ENCODE data around the gene CCDC74B. TPM values are rescaled to one million over a fixed set of nuclear protein-coding genes. Genes with fewer than 3 reads are reported as not detected.
"Not testable (repeated sequence)": the region's sequence is repeated elsewhere in the genome, so short reads cannot be mapped to it uniquely, and the experiment has no call there.

The CCDC74B gene
- total and polyA plus RNA-seq, 4 experiments from 2014 or later, result 0.12 to 0.30 TPM; not detected in 2

GRCh38 chr2:130166611-130167010 lies 21.7 kb upstream of the CCDC74B start:
- H3K27me3 ChIP-seq (ENCODE audit: insufficient read depth, low read length); POLR2A ChIA-PET (ENCODE audit: partially characterized antibody); H3K27ac Mint-ChIP-seq; H3K4me3 ChIP-seq (ENCODE audit: low read length in 2 of 2); H3K9me3 Mint-ChIP-seq; H3K4me1 Mint-ChIP-seq; H3K4me3 Mint-ChIP-seq; H3K9me3 ChIP-seq (ENCODE audit: control insufficient read depth in 1 of 2, low read length in 2 of 2); H3K27me3 Mint-ChIP-seq; DNase-seq; CTCF ChIA-PET (ENCODE audit: partially characterized antibody); H3K4me1 ChIP-seq (ENCODE audit: insufficient read depth, low read length); intact Hi-C loops (cut with micrococcal nuclease); H3K27ac ChIP-seq (ENCODE audit: low read depth, low read length): not testable (repeated sequence)
- peaks cover 46 to 59% of the 10 kb centered on the region in 2 donors for H3K36me3 Mint-ChIP-seq
- peaks cover 39% of the 10 kb centered on the region for H3K36me3 ChIP-seq (ENCODE audit: insufficient read depth, low read length)

- H3K9me3 Mint-ChIP-seq, result no peaks in the 10 kb centered on the region
Measured at GRCh38 chr2:130165293-130166016, 20.5 kb upstream of the CCDC74B start.

GRCh38 chr2:130162968-130163367 lies 18.1 kb upstream of the CCDC74B start:
- Histone ChIP-seq H3K27ac (ENCODE audit: low read depth, low read length) (no peak overlapping the region), H3K4me1 (ENCODE audit: insufficient read depth, low read length) (no peaks in the 10 kb centered on the region), H3K9me3 (ENCODE audit: control insufficient read depth in 1 of 2, low read length in 2 of 2) (no peaks in the 10 kb centered on the region), H3K27me3 (ENCODE audit: insufficient read depth, low read length) (no peaks in the 10 kb centered on the region), H3K4me3 (ENCODE audit: low read length in 2 of 2) (no peak overlapping the region), H3K36me3 (ENCODE audit: insufficient read depth, low read length) (peaks cover 33% of the 10 kb centered on the region)
- Mint-ChIP-seq H3K9me3 (no peaks in the 10 kb centered on the region), H3K27me3 (no peaks in the 10 kb centered on the region), H3K4me3 (no peak overlapping the region), H3K4me1 (peaks cover 0 to 6% (median 1%) of the 10 kb centered on the region in 4 donors), H3K27ac (no peak overlapping the region), H3K36me3 (peaks cover 33 to 65% of the 10 kb centered on the region in 2 donors)
- intact Hi-C loops (cut with micrococcal nuclease), result no loop called here
- no peak for DNase-seq
- ChIA-PET CTCF (ENCODE audit: partially characterized antibody) (no interaction called here), POLR2A (ENCODE audit: partially characterized antibody) (no interaction called here)

More at GRCh38 chr2:130165293-130166016, 20.5 kb upstream of the CCDC74B start:
- peaks cover 42 to 61% of the 10 kb centered on the region in 2 donors for H3K36me3 Mint-ChIP-seq
- no peak overlapping the region for H3K4me3 Mint-ChIP-seq
- Histone ChIP-seq H3K9me3 (ENCODE audit: control insufficient read depth in 1 of 2, low read length in 2 of 2) (no peaks in the 10 kb centered on the region), H3K36me3 (ENCODE audit: insufficient read depth, low read length) (peaks cover 39% of the 10 kb centered on the region), H3K27ac (ENCODE audit: low read depth, low read length) (no peak overlapping the region), H3K27me3 (ENCODE audit: insufficient read depth, low read length) (no peaks in the 10 kb centered on the region), H3K4me1 (ENCODE audit: insufficient read depth, low read length) (no peaks in the 10 kb centered on the region), H3K4me3 (ENCODE audit: low read length in 2 of 2) (no peak overlapping the region)
- CTCF ChIA-PET (ENCODE audit: partially characterized antibody), result no interaction called here
- intact Hi-C loops (cut with micrococcal nuclease), result no loop called here
- DNase-seq, result no peak
- H3K27me3 Mint-ChIP-seq, result no peaks in the 10 kb centered on the region
- H3K27ac Mint-ChIP-seq, result peak overlapping the region in 1 of 7 donors; percentile 29
- POLR2A ChIA-PET (ENCODE audit: partially characterized antibody), result no interaction called here
- no peaks in the 10 kb centered on the region for H3K4me1 Mint-ChIP-seq

- peaks cover 30 to 64% of the 10 kb centered on the region in 2 donors for H3K36me3 Mint-ChIP-seq
- H3K27me3 Mint-ChIP-seq; H3K27ac ChIP-seq (ENCODE audit: low read depth, low read length); DNase-seq; H3K27ac Mint-ChIP-seq; CTCF ChIA-PET (ENCODE audit: partially characterized antibody); H3K4me1 ChIP-seq (ENCODE audit: insufficient read depth, low read length); intact Hi-C loops (cut with micrococcal nuclease); H3K4me3 ChIP-seq (ENCODE audit: low read length in 2 of 2); POLR2A ChIA-PET (ENCODE audit: partially characterized antibody); H3K9me3 Mint-ChIP-seq; H3K4me1 Mint-ChIP-seq; H3K9me3 ChIP-seq (ENCODE audit: control insufficient read depth in 1 of 2, low read length in 2 of 2); H3K27me3 ChIP-seq (ENCODE audit: insufficient read depth, low read length); H3K4me3 Mint-ChIP-seq: not testable (repeated sequence)
- peaks cover 28% of the 10 kb centered on the region for H3K36me3 ChIP-seq (ENCODE audit: insufficient read depth, low read length)
Measured at GRCh38 chr2:130162486-130162885, 17.6 kb upstream of the CCDC74B start.

- intact Hi-C loops (cut with micrococcal nuclease); H3K4me1 ChIP-seq (ENCODE audit: insufficient read depth, low read length); H3K27ac ChIP-seq (ENCODE audit: low read depth, low read length); H3K4me3 Mint-ChIP-seq; CTCF ChIA-PET (ENCODE audit: partially characterized antibody); H3K9me3 Mint-ChIP-seq; H3K9me3 ChIP-seq (ENCODE audit: control insufficient read depth in 1 of 2, low read length in 2 of 2); H3K27me3 ChIP-seq (ENCODE audit: insufficient read depth, low read length); POLR2A ChIA-PET (ENCODE audit: partially characterized antibody); H3K27me3 Mint-ChIP-seq; H3K4me3 ChIP-seq (ENCODE audit: low read length in 2 of 2); DNase-seq; H3K4me1 Mint-ChIP-seq; H3K27ac Mint-ChIP-seq: not testable (repeated sequence)
- peaks cover 24 to 59% of the 10 kb centered on the region in 2 donors for H3K36me3 Mint-ChIP-seq
- H3K36me3 ChIP-seq (ENCODE audit: insufficient read depth, low read length), result peaks cover 18% of the 10 kb centered on the region
Measured at GRCh38 chr2:130160838-130161705, 16.2 kb upstream of the CCDC74B start.

- POLR2A ChIA-PET (ENCODE audit: partially characterized antibody), result no interaction called here
- intact Hi-C loops (cut with micrococcal nuclease), result no loop called here
- no peaks in the 10 kb centered on the region for H3K4me1 ChIP-seq (ENCODE audit: insufficient read depth, low read length)
- Mint-ChIP-seq H3K27ac (no peak overlapping the region), H3K4me1 (peaks cover 0 to 6% (median 1%) of the 10 kb centered on the region in 4 donors), H3K4me3 (no peak overlapping the region), H3K27me3 (no peaks in the 10 kb centered on the region), H3K36me3 (peaks cover 19 to 53% of the 10 kb centered on the region in 2 donors), H3K9me3 (no peaks in the 10 kb centered on the region)
- H3K27me3 ChIP-seq (ENCODE audit: insufficient read depth, low read length), result no peaks in the 10 kb centered on the region
- CTCF ChIA-PET (ENCODE audit: partially characterized antibody), result no interaction called here
- H3K36me3 ChIP-seq (ENCODE audit: insufficient read depth, low read length), result peaks cover 13% of the 10 kb centered on the region
- no peaks in the 10 kb centered on the region for H3K9me3 ChIP-seq (ENCODE audit: control insufficient read depth in 1 of 2, low read length in 2 of 2)
- DNase-seq, result no peak
- H3K27ac ChIP-seq (ENCODE audit: low read depth, low read length), result no peak overlapping the region
- no peak overlapping the region for H3K4me3 ChIP-seq (ENCODE audit: low read length in 2 of 2)
Measured at GRCh38 chr2:130160131-130160530, 15.2 kb upstream of the CCDC74B start.

GRCh38 chr2:130159376-130159775 lies 14.5 kb upstream of the CCDC74B start:
- H3K4me3 Mint-ChIP-seq; H3K27ac Mint-ChIP-seq; H3K9me3 ChIP-seq (ENCODE audit: control insufficient read depth in 1 of 2, low read length in 2 of 2); H3K27me3 ChIP-seq (ENCODE audit: insufficient read depth, low read length); H3K4me1 Mint-ChIP-seq; H3K4me3 ChIP-seq (ENCODE audit: low read length in 2 of 2); DNase-seq; POLR2A ChIA-PET (ENCODE audit: partially characterized antibody); H3K36me3 ChIP-seq (ENCODE audit: insufficient read depth, low read length); H3K4me1 ChIP-seq (ENCODE audit: insufficient read depth, low read length); H3K27me3 Mint-ChIP-seq; CTCF ChIA-PET (ENCODE audit: partially characterized antibody); H3K9me3 Mint-ChIP-seq; H3K27ac ChIP-seq (ENCODE audit: low read depth, low read length); intact Hi-C loops (cut with micrococcal nuclease): not testable (repeated sequence)
- peaks cover 17 to 48% of the 10 kb centered on the region in 2 donors for H3K36me3 Mint-ChIP-seq

Data from CD4-positive, alpha-beta memory T cell (primary cell).